Loucy (cell line): ENCODE results near the gene DGCR6L.
"Not testable (repeated sequence)": the region's sequence is repeated elsewhere in the genome, so short reads cannot be mapped to it uniquely, and the experiment has no call there.

Experiments used
- H2AFZ ChIP-seq: fragments of 200-600 bp; sonication (generic); 2 replicates; pipeline ENCODE4 v1.6.0; 2016; ENCODE audit warnings: antibody characterized with exemption, mild to moderate bottlenecking, low read length, moderate library complexity
- H3F3A ChIP-seq: fragments of 200-600 bp; 2 replicates; pipeline ENCODE4 v1.6.0; 2016; ENCODE audit warnings: antibody characterized with exemption, low read depth, mild to moderate bottlenecking
- H3K27me3 ChIP-seq: fragments of 200-600 bp; sonication (generic); 2 replicates; pipeline ENCODE4 v1.6.1; 2014; ENCODE audit warnings: low read length, mild to moderate bottlenecking; ENCODE audit not compliant: insufficient read depth, poor library complexity, severe bottlenecking
- H3K36me3 ChIP-seq: fragments of 200-600 bp; sonication (generic); 2 replicates; pipeline ENCODE4 v1.6.1; 2016; ENCODE audit warnings: low read length; ENCODE audit not compliant: insufficient read depth
- H3K4me1 ChIP-seq: fragments of 200-600 bp; sonication (generic); 2 replicates; pipeline ENCODE4 v1.5.1; 2014; ENCODE audit warnings: low read length, mild to moderate bottlenecking; ENCODE audit not compliant: insufficient read depth, poor library complexity, severe bottlenecking
- H3K4me2 ChIP-seq: fragments of 200-600 bp; sonication (generic); 2 replicates; pipeline ENCODE4 v1.6.0; 2014; ENCODE audit warnings: antibody characterized with exemption, low read length, low read depth, mild to moderate bottlenecking; ENCODE audit not compliant: poor library complexity, severe bottlenecking
- H3K4me3 ChIP-seq: fragments of 200-600 bp; sonication (generic); 2 replicates; pipeline ENCODE4 v1.5.1; 2014; ENCODE audit warnings: low read length, mild to moderate bottlenecking, mixed read lengths; ENCODE audit not compliant: poor library complexity, severe bottlenecking
- H3K79me2 ChIP-seq: fragments of 200-600 bp; sonication (generic); 2 replicates; pipeline ENCODE4 v1.6.1; 2014; ENCODE audit warnings: low read length; ENCODE audit not compliant: insufficient read depth
- H3K9ac ChIP-seq: fragments of 200-600 bp; sonication (generic); 2 replicates; pipeline ENCODE4 v1.6.0; 2014; ENCODE audit warnings: mild to moderate bottlenecking, low read depth, low read length, moderate library complexity; ENCODE audit not compliant: poor library complexity, severe bottlenecking
- H3K9me2 ChIP-seq: fragments of 200-600 bp; sonication (generic); replicated peaks from 2 replicates; pipeline ENCODE4 v1.6.1; 2016; ENCODE audit warnings: low read depth, low read length, mixed read lengths
- H3K9me3 ChIP-seq: fragments of 200-600 bp; sonication (generic); 2 replicates; pipeline ENCODE4 v1.6.1; 2014; ENCODE audit warnings: mild to moderate bottlenecking, antibody characterized with exemption, low read length, low read depth; ENCODE audit not compliant: insufficient read depth
- H4K20me1 ChIP-seq: fragments of 200-600 bp; sonication (generic); 2 replicates; pipeline ENCODE4 v1.6.0; 2014; ENCODE audit warnings: antibody characterized with exemption, low read length, mild to moderate bottlenecking; ENCODE audit not compliant: insufficient read depth, poor library complexity, severe bottlenecking
- EZH2phosphoT487 ChIP-seq: fragments of 200-600 bp; IDR thresholded peaks from 2 replicates; pipeline ENCODE4 v1.6.1; 2018; ENCODE audit warnings: antibody characterized with exemption, mild to moderate bottlenecking, moderate library complexity, borderline replicate concordance
- TF ChIP-seq, protein P1 (sequence below): fragments of 200-600 bp; sonication (generic); conservative IDR thresholded peaks from 2 replicates; pipeline ENCODE4 v1.5.1; 2014; ENCODE audit warnings: mild to moderate bottlenecking, antibody characterized with exemption, low read length

Gene DGCR6L

DNA sequence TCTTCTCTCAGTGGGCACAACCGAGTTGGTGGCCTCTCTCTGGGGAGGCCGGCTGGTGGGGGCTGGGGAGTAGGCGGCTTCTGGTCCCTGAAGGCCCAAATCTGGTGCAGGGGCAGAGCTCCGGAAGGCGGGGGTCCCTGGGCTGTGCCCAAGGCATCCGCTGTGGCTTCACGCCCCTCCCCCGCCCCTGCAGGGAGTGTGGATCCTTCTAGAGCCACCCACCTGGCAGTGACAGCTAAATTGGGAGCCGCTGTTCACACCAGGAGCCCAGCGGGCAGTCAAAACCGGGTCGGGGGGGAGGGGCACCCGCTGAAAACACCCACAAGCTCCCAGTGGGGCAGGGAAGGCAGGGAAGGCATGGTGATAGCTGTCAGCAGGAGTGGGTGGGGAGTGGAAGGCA, 47.2 kb downstream of the DGCR6L start:
- H3K9ac ChIP-seq: no peak overlapping the region
- no peaks in the 10 kb centered on the region for H4K20me1 ChIP-seq

DNA sequence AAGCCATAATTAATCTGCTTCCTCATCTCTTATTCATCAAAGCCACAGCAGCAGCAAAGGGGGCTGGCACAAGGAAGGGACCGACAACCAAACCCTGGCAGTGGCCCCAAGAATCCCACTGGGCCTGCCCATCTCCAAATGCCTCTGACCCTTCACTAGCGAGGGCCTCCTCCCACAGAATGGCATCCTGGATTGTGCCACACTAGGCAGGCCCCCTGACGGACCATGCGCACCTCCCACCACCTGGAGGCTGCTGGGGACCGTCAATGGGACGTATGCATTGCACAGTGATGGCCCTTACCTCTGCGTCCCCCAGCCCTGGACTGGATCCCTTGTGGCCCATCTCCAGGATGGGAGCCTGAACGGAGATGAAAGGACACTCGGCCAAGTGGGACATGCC, 47.7 kb downstream of the DGCR6L start:
- Histone ChIP-seq H4K20me1 (peaks cover 4% of the 10 kb centered on the region), H3K9ac (no peak overlapping the region)

More for the DNA sequence above, 47.2 kb downstream of the DGCR6L start:
- no peaks in the 10 kb centered on the region for H3K9me2 ChIP-seq
- TF ChIP-seq EZH2phosphoT487: no peak
- TF ChIP-seq, protein P1, sequence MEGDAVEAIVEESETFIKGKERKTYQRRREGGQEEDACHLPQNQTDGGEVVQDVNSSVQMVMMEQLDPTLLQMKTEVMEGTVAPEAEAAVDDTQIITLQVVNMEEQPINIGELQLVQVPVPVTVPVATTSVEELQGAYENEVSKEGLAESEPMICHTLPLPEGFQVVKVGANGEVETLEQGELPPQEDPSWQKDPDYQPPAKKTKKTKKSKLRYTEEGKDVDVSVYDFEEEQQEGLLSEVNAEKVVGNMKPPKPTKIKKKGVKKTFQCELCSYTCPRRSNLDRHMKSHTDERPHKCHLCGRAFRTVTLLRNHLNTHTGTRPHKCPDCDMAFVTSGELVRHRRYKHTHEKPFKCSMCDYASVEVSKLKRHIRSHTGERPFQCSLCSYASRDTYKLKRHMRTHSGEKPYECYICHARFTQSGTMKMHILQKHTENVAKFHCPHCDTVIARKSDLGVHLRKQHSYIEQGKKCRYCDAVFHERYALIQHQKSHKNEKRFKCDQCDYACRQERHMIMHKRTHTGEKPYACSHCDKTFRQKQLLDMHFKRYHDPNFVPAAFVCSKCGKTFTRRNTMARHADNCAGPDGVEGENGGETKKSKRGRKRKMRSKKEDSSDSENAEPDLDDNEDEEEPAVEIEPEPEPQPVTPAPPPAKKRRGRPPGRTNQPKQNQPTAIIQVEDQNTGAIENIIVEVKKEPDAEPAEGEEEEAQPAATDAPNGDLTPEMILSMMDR: no peak
- no peaks in the 10 kb centered on the region for H3K9me3 ChIP-seq
- no peaks in the 10 kb centered on the region for H3K4me1 ChIP-seq
- H3F3A ChIP-seq: no peaks in the 10 kb centered on the region
- no peaks in the 10 kb centered on the region for H3K36me3 ChIP-seq
- no peak overlapping the region for H3K4me2 ChIP-seq
- no peak overlapping the region for H3K4me3 ChIP-seq
- no peaks in the 10 kb centered on the region for H3K27me3 ChIP-seq
- H2AFZ ChIP-seq: no peak overlapping the region
- peaks cover 1% of the 10 kb centered on the region; the same call in 1 of the 2 replicates for H3K79me2 ChIP-seq

DNA sequence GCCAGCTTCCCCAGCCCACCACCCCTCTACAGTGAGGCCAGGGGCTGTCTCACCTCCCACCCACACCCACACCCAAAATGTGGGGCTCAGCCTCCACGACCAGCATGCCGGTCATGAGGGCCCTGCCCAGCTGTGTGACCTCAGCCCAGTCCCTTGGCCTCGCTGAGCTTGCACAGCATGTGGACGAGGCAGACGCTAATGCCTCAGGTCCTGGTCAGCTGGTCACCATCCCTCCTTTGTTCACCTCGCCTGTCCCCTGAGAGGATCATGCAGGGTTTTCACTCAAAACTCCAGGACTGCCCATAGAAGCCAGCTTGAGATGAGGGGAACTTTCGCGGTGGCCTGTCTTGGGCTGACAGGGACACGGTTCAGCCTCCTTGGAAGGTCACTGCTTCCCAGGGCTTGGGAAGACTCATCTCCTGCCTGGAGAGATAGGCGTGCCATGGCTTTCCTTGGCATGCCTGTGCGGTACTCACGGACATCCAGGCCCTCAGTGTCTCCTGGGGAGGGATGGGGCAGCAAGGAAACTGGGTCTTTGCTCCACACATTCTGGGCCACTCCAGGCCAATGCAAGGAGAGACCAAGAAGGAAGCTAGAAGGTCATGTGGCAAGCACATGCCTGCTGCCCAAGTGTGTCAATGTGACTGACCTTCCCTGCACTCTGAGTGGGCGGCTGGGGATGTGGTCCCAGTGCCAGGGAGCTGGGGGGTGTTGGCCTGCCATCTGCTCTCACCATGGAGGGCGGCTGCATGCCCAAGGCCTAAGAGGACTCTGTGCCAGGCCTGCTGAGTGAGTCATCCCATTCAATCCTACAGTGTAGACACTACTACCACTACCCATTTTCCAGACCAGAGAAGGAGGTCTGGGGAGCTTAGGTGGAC, 48.5 kb downstream of the DGCR6L start:
- Histone ChIP-seq H3K79me2 (peaks cover 15% of the 10 kb centered on the region; the same call in 1 of the 2 replicates), H3F3A (no peaks in the 10 kb centered on the region), H4K20me1 (peaks cover 11% of the 10 kb centered on the region), H3K9me3 (no peaks in the 10 kb centered on the region), H2AFZ (no peak overlapping the region), H3K9ac (no peak overlapping the region), H3K4me2 (no peak overlapping the region), H3K9me2 (no peaks in the 10 kb centered on the region), H3K4me1 (peaks cover 5% of the 10 kb centered on the region), H3K36me3 (no peaks in the 10 kb centered on the region), H3K4me3 (no peak overlapping the region), H3K27me3 (no peaks in the 10 kb centered on the region)
- TF ChIP-seq, protein P1: no peak
- TF ChIP-seq EZH2phosphoT487: no peak

More for the DNA sequence above, 47.7 kb downstream of the DGCR6L start:
- no peaks in the 10 kb centered on the region for H3K9me2 ChIP-seq
- H3F3A ChIP-seq: no peaks in the 10 kb centered on the region
- H3K9me3 ChIP-seq: no peaks in the 10 kb centered on the region
- H3K27me3 ChIP-seq: no peaks in the 10 kb centered on the region
- H3K4me2 ChIP-seq: no peak overlapping the region
- no peak overlapping the region for H3K4me3 ChIP-seq
- H3K36me3 ChIP-seq: no peaks in the 10 kb centered on the region
- TF ChIP-seq EZH2phosphoT487: no peak
- TF ChIP-seq, protein P1: no peak
- H2AFZ ChIP-seq: no peak overlapping the region
- peaks cover 3% of the 10 kb centered on the region for H3K4me1 ChIP-seq
- peaks cover 7% of the 10 kb centered on the region; the same call in 1 of the 2 replicates for H3K79me2 ChIP-seq

DNA sequence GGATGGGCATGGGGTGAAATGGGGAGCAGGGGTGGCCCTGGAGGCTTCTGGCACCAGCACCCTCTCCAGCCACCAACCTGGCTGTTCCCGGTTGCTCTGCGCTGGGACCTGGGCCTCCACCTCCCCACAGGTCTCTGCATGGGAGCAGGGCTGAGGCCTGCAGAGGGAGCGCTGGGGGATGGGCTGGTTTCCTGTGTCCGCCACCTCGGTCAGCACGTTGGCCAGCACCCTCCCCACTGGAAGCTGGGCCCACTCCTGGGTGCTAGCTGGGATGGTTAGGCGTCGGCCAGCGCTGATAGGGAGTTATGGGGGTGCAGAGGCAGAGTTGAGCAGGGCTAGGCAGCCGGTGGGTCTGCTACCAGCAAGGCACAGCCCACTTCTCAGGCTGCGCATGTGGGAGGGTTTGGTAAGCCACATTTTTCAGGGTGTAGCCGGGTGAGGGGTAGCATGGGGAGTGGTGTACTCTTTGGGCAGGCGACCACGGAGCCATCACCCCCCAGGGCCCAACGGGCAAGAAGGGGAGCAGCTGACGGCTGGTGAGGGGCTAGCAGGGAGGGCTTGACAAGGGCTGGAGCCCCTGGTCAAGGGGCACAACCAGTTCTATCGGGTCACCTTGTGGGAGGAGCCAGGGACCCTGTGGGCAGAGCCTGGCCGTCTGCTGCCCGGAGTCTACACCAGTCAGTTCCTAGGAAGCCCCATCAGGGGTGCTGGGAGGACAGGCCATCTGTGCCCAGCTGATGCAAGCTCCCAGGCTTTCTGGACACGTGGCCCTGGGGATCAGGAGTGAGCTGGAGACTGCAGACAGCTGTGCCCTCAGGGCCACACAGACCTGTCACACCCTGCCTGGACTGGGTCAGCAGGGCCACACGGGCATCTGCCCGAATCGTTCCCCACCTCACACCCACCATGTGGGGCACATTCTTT, 49.4 kb downstream of the DGCR6L start:
- not testable (repeated sequence) for H3K9ac ChIP-seq, H3K9me2 ChIP-seq, H3K9me3 ChIP-seq, H3K36me3 ChIP-seq, H2AFZ ChIP-seq, H3K4me1 ChIP-seq, H3K4me3 ChIP-seq, H3K4me2 ChIP-seq, H3F3A ChIP-seq, H3K27me3 ChIP-seq
- Histone ChIP-seq H3K79me2 (peaks cover 20% of the 10 kb centered on the region; the same call in 1 of the 2 replicates), H4K20me1 (peaks cover 12% of the 10 kb centered on the region)

DNA sequence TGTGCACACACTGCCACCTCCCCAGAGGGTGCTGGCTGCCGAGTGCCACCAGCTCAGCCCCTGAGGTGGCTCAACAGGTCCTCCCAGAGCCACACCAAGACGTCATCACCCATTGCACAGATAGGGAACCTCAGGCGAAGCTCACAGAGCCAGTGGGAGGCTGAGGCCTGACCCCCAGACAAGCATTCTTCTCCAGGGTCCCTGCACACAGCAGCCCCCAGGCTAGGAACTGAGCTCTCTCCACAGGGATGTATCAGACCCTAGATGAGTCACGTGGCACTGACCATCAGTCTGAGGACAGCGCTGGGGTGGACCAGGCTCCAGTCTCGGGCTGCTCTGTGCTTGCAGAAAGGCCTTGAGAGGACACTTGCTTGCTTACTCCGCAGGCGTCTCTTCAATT, 50.2 kb downstream of the DGCR6L start:
- H3K9ac ChIP-seq, H3K9me2 ChIP-seq, H3F3A ChIP-seq, H3K36me3 ChIP-seq, H3K27me3 ChIP-seq, H3K4me3 ChIP-seq, H3K9me3 ChIP-seq, H3K4me2 ChIP-seq, H2AFZ ChIP-seq: not testable (repeated sequence)
- Histone ChIP-seq H3K4me1 (peaks cover 11% of the 10 kb centered on the region), H3K79me2 (peaks cover 27% of the 10 kb centered on the region; the same call in 1 of the 2 replicates), H4K20me1 (peaks cover 15% of the 10 kb centered on the region)
